Kidney (tissue), 14 donors: ENCODE data around the gene DLGAP1. TPM values are rescaled to one million over a fixed set of nuclear protein-coding genes. Genes with fewer than 3 reads are reported as not detected.

Source experiments
- DNase-seq, 5 donors: peaks; one replicate each; pipeline ENCODE4 v3.0.0-alpha.2; 2013 to 2020
- FAIRE-seq: peaks from 2 replicates; lab custom pipeline; 2012; peaks lifted over from hg19 to GRCh38; lab: Jason Lieb, UNC
- H3K27ac ChIP-seq, 2 donors: one replicate each; pipeline ENCODE4 v1.7.0; 2013; ENCODE audit warnings: low read depth in 2 of 2, low read length in 2 of 2, inconsistent platforms in 1 of 2
- H3K27me3 ChIP-seq: one replicate; pipeline ENCODE4 v1.7.1; 2013; ENCODE audit warnings: low read length, inconsistent platforms; ENCODE audit not compliant: control insufficient read depth, insufficient read depth
- H3K36me3 ChIP-seq, 3 donors: one replicate each; pipeline versions ENCODE4 v1.7.0 to v1.7.1; 2013; ENCODE audit warnings: low read length in 3 of 3, control low read depth in 1 of 3, inconsistent platforms in 1 of 3; ENCODE audit not compliant: insufficient read depth in 3 of 3, control insufficient read depth in 2 of 3
- H3K4me1 ChIP-seq, 3 donors: one replicate each; pipeline versions ENCODE4 v1.7.0 to v1.7.1; 2013; ENCODE audit warnings: low read length in 3 of 3, inconsistent platforms in 1 of 3, low read depth in 1 of 3; ENCODE audit not compliant: control insufficient read depth in 2 of 3, insufficient read depth in 2 of 3
- H3K4me3 ChIP-seq, 3 donors: one replicate each; pipeline versions ENCODE4 v1.7.0 to v1.8.1; 2013; ENCODE audit warnings: low read length in 3 of 3, control low read depth in 1 of 3, inconsistent platforms in 1 of 3
- H3K9ac ChIP-seq, 3 donors: one replicate each; pipeline versions ENCODE4 v1.7.0 to v1.7.1; 2013; ENCODE audit warnings: low read length in 3 of 3, control low read depth in 1 of 3, inconsistent platforms in 1 of 3
- H3K9me3 ChIP-seq, 3 donors: one replicate each; pipeline versions ENCODE4 v1.7.0 to v1.7.1; 2013; ENCODE audit warnings: low read length in 3 of 3, control low read depth in 1 of 3, inconsistent platforms in 1 of 3; ENCODE audit not compliant: control insufficient read depth in 2 of 3, insufficient read depth in 1 of 3
- intact Hi-C: fragments of 100-400 bp; cut with DNase I; formaldehyde crosslinking; loops from one replicate; pipeline ENCODE4 v1.11.1; 2022
- polyA plus RNA-seq: library from polyadenylated mRNA; stranded (reverse); fragments of 350-450 nt; fragmentation: Illumina TruSeq; extraction: RNeasy Lipid Tissue Mini Kit (QIAGEN cat#74804); gene quantifications from one replicate; pipeline ENCODE4 v1.2.3, GENCODE V29; 2014; ENCODE audit warnings: low read depth, low replicate concordance; ENCODE audit not compliant: insufficient read depth
- total RNA-seq: library from RNA; stranded (reverse); fragmentation: NEBNext Ultra II Directional; extraction: Animal tissue kit (Norgen Biotek cat#: 25700); gene quantifications from one replicate; pipeline ENCODE4 v1.2.1, GENCODE V29; 2021
- TF ChIP-seq, protein P1 (sequence below): IDR thresholded peaks from 3 replicates; pipeline ENCODE4 v1.5.1; 2012; ENCODE audit warnings: mild to moderate bottlenecking, moderate library complexity, borderline replicate concordance; ENCODE audit not compliant: insufficient read depth; ENCODE audit errors: extremely low read depth
- donor health status: control.
- donor health status: control.
- donor health status: control.
- donor health status: control.
- donor health status: control.
- donor health status: DM: yes; HTN: yes; CAD: no.
- donor health status: Normal renal cell carcinoma (clear cell type).

Gene DLGAP1
- total and polyA plus RNA-seq, 2 donors from 2014 or later = 1.2 to 32.8 TPM

- DNase-seq = peak in 2 of 5 donors; percentile 39 to 50
- TF ChIP-seq, protein P1, sequence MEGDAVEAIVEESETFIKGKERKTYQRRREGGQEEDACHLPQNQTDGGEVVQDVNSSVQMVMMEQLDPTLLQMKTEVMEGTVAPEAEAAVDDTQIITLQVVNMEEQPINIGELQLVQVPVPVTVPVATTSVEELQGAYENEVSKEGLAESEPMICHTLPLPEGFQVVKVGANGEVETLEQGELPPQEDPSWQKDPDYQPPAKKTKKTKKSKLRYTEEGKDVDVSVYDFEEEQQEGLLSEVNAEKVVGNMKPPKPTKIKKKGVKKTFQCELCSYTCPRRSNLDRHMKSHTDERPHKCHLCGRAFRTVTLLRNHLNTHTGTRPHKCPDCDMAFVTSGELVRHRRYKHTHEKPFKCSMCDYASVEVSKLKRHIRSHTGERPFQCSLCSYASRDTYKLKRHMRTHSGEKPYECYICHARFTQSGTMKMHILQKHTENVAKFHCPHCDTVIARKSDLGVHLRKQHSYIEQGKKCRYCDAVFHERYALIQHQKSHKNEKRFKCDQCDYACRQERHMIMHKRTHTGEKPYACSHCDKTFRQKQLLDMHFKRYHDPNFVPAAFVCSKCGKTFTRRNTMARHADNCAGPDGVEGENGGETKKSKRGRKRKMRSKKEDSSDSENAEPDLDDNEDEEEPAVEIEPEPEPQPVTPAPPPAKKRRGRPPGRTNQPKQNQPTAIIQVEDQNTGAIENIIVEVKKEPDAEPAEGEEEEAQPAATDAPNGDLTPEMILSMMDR = no peak
- intact Hi-C loops = no loop called here
- Histone ChIP-seq H3K9me3 (no peaks in the 10 kb centered on the region), H3K9ac (no peak overlapping the region), H3K27ac (no peak overlapping the region), H3K27me3 (no peaks in the 10 kb centered on the region), H3K36me3 (no peaks in the 10 kb centered on the region), H3K4me1 (peaks cover 0 to 3% (median 0%) of the 10 kb centered on the region in 3 donors), H3K4me3 (peak overlapping the region in 1 of 3 donors; percentile 33)
- no peak for FAIRE-seq
Measured at GRCh38 chr18:3798032-3798431, 657.1 kb downstream of the DLGAP1 start.

- Histone ChIP-seq H3K4me1 (peaks cover 0 to 3% (median 0%) of the 10 kb centered on the region in 3 donors), H3K9me3 (no peaks in the 10 kb centered on the region), H3K27me3 (no peaks in the 10 kb centered on the region), H3K36me3 (no peaks in the 10 kb centered on the region), H3K27ac (no peak overlapping the region), H3K4me3 (no peak overlapping the region), H3K9ac (no peak overlapping the region)
- TF ChIP-seq, protein P1 = no peak
- no peak for FAIRE-seq
- DNase-seq = no peak
- intact Hi-C loops = no loop called here
Measured at GRCh38 chr18:3796434-3796833, 658.7 kb downstream of the DLGAP1 start.

DNA sequence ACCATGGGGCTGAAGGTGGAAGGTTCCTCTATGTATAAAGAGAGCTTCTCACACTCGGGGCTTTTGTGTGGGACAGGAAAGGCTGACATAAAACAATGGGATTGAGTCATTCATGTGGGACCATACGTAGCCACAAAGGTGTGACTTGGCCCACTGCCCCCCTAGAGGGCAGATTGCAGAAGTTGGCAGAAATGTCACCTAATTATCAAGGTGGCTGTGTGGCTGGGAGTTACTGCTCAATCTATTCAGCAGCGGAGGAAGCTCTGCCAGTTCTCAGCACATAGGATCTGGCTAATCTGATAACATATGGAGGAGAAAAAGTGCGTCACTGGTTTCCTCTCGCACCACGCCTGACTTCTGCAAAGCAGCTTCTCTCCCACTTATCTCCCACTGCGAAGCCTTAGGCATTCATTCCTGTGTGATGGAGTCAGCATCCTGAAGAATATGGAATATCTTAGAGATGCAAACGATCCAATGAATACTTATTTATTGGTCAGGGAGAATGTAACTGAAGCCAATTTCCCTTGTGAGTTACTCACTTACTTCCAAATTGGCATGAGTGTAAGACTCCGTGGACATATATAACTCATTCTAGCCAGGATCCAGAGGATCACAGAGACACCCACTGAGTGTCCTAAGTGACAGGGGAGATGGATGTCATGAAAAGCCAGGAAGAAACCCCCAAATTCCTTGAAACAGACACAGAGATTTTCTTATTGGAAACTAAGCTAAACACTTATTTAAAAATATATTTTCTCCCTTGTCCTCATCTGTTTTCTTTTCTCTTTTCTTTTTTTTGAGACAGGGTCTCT lies 660.4 kb downstream of the DLGAP1 start:
- DNase-seq (no peak), FAIRE-seq (no peak)
- Histone ChIP-seq H3K9ac (no peak overlapping the region), H3K4me3 (no peak overlapping the region), H3K36me3 (no peaks in the 10 kb centered on the region), H3K27ac (no peak overlapping the region), H3K4me1 (peaks cover 0 to 3% (median 0%) of the 10 kb centered on the region in 3 donors), H3K27me3 (no peaks in the 10 kb centered on the region), H3K9me3 (no peaks in the 10 kb centered on the region)
- intact Hi-C loops = no loop called here
- TF ChIP-seq, protein P1 = no peak
